SK-N-SH (cell line): ENCODE data around the gene FAM222B.

Experiments used
- EZH2phosphoT487 ChIP-seq: fragments of 200-600 bp; sonication (generic); IDR thresholded peaks from 2 replicates; pipeline ENCODE4 v1.6.1; 2017; ENCODE audit warnings: low read depth, mixed run types, mild to moderate bottlenecking, antibody characterized with exemption, moderate library complexity, borderline replicate concordance
- TF ChIP-seq, protein P1 (sequence below): fragments of 200-600 bp; sonication (generic); IDR thresholded peaks from 2 replicates; pipeline ENCODE4 v1.6.1; 2017; ENCODE audit warnings: antibody characterized with exemption, mild to moderate bottlenecking, moderate library complexity

DNA sequence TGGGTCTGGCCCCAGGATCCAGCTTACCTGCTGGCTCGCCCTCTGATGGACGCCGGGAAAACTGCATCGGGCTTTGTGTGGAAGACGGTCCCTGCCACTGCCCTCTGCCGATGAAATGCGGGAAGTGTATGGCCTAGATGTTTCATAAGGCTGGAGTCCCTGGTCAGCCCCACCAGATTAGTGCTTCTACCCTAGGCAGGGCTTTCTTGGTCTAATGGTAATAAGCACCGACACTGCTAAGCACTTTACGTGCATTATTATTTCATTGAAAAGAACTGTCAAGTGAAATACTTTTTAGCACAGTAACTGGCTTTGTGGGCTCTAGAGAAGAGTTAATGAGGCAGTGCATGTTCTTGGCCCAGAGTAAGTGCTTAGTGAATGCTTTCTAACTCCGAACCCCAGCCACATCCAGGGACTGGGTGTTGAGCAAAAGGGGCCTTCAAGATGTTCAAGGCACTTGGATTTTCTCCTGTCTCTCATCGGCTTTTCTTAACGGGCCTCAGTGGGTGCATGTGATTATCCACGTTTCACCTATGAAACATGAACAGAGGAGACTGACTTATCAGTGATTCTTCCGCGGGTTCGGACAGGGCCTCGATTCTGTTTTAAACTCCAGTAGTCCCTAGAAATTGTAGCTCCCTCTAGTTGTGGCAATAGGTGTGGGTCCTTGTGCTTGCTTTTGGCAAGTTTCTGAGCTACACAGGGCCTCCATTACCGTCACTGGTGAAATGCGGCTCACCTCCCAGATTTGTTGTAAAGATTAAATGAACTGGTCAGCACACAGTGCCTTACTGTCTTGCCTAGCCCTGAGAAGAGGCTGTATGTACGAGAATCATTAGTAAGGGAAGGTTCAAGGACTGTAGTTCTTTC lies 92.2 kb downstream of the FAM222B start:
- TF ChIP-seq, protein P1, sequence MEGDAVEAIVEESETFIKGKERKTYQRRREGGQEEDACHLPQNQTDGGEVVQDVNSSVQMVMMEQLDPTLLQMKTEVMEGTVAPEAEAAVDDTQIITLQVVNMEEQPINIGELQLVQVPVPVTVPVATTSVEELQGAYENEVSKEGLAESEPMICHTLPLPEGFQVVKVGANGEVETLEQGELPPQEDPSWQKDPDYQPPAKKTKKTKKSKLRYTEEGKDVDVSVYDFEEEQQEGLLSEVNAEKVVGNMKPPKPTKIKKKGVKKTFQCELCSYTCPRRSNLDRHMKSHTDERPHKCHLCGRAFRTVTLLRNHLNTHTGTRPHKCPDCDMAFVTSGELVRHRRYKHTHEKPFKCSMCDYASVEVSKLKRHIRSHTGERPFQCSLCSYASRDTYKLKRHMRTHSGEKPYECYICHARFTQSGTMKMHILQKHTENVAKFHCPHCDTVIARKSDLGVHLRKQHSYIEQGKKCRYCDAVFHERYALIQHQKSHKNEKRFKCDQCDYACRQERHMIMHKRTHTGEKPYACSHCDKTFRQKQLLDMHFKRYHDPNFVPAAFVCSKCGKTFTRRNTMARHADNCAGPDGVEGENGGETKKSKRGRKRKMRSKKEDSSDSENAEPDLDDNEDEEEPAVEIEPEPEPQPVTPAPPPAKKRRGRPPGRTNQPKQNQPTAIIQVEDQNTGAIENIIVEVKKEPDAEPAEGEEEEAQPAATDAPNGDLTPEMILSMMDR = peak; percentile 97
- TF ChIP-seq EZH2phosphoT487 = no peak
